ENCODE measurements around the gene CDS2. TPM values are rescaled to one million over a fixed set of nuclear protein-coding genes. Genes with fewer than 3 reads are reported as not detected.

CDS2 gene
- 43.6 and 61.3 TPM in 2 replicates for total RNA-seq

GRCh38 chr20:5126512-5127203 lies at the start of gene CDS2:
Gene CDS2 (plus strand): TSS chr20:5127008. CDS start chr20:5127093, 85 bp downstream.

DNA sequence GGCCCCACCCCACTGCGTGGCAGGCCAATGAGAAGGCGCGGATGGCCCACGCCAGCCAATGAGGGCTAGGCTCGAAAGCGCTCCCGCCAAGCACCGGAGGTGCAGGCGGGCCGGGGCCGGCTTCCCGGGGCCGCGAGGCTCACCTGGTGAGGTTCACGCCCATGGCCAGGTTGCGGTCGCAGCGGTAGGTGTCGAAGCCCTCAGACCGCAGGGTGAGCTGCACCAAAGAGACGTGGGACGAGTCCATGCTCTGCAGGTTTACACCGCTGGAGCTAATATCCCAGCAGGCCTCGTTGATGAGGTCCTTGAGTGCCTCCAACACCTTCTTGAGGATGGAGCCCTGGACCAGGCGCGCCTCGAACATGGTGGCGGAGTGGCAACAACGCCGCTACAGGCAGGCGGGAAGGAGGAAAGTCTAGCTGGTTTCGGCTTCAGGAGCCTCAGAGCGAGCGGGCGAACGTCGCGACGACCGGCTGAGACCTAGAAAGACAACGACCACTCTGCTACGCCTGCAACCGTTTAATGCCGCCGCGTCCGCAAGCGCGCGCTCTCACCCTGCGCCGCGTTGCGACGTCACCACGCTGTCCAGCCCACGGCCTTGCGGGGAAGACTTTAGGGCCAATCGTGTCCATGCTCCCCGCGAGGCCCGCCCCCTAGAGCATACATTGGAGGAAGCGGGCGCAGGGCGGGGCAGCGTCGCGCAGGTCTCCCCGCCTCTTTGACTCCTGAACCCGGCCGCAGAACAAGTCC lies 7.2 kb upstream of the CDS2 start, which contains the start of gene PCNA:
Gene PCNA, minus strand, starts transcription at position 524 of the 750 bp plus-strand sequence. Its CDS starts 160 bp downstream, at position 364.

Small RNA genes within 50 kb of the gene (small RNA-seq; reads per million reads assigned to genes)
- gene RF00019 (not detected), gene RF00568 (not detected), gene RNA5SP474 (4.1 reads per million, percentile 76 among the genes with 10 or more reads in this experiment)

Other genes with a start within 250 kb of the CDS2 start
- 19.1 and 26.6 TPM in 2 replicates for gene SLC23A2, start 125.5 kb upstream of the CDS2 start, total RNA-seq
- gene TMEM230, start 13.9 kb upstream of the CDS2 start, total RNA-seq: 94.8 and 116 TPM in 2 replicates
- gene PCNA, start 7.0 kb upstream of the CDS2 start, total RNA-seq: 221 and 311 TPM in 2 replicates
- gene PROKR2, start 189.9 kb downstream of the CDS2 start, total RNA-seq: not detected in 2 replicates